Measurements from ENCODE around the gene RIN3.

DNA sequence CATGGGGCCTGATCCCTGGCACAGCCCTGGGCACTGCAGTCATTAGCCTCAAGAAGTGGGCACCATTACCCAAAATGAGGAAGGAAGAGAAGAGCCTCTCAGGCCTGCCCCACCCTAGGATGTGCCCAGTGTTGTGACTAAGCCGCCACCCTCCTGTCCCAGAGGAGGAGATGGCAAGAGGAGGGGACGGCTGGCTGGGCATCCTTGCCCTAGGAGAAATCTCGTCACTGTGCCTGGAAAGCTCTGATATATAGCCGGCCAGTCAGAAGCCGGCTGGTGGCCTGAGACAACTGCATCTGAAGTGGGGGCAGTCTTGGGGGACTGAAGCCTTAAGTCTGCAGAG, 119.7 kb downstream of the RIN3 start:
- TF ChIP-seq, protein P1, sequence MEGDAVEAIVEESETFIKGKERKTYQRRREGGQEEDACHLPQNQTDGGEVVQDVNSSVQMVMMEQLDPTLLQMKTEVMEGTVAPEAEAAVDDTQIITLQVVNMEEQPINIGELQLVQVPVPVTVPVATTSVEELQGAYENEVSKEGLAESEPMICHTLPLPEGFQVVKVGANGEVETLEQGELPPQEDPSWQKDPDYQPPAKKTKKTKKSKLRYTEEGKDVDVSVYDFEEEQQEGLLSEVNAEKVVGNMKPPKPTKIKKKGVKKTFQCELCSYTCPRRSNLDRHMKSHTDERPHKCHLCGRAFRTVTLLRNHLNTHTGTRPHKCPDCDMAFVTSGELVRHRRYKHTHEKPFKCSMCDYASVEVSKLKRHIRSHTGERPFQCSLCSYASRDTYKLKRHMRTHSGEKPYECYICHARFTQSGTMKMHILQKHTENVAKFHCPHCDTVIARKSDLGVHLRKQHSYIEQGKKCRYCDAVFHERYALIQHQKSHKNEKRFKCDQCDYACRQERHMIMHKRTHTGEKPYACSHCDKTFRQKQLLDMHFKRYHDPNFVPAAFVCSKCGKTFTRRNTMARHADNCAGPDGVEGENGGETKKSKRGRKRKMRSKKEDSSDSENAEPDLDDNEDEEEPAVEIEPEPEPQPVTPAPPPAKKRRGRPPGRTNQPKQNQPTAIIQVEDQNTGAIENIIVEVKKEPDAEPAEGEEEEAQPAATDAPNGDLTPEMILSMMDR (IDR thresholded peaks at IDR 0.05): no peak
- no peak for TF ChIP-seq POLR2A (IDR thresholded peaks at IDR 0.05)

Measured in Peyer's patch (tissue), 4 donors.